Omental fat pad (tissue), 4 donors: Measurements from ENCODE around the gene SMTNL2. TPM values are rescaled to one million over a fixed set of nuclear protein-coding genes. Genes with fewer than 3 reads are reported as not detected.

Experiments used
- ATAC-seq: fragments of 150-250 bp; one replicate; pipeline ENCODE4 v1.9.1; 2016; ENCODE audit warnings: mild to moderate bottlenecking, moderate library complexity; ENCODE audit not compliant: low FRiP score
- DNase-seq: peaks from one replicate; pipeline ENCODE4 v3.0.0-alpha.2; 2019; ENCODE audit warnings: low spot score
- CTCF ChIP-seq, 3 donors: fragments of 450-650 bp; IDR thresholded peaks; one replicate each; pipeline ENCODE4 v1.5.1; 2016 to 2017; ENCODE audit warnings: antibody characterized with exemption in 3 of 3, mild to moderate bottlenecking in 3 of 3, moderate library complexity in 2 of 3
- total RNA-seq, 4 donors: library from RNA; depleted of rRNA; stranded (reverse); fragments of >200 nt; gene quantifications; one replicate each; pipeline ENCODE4 v1.1.0, GENCODE V29; 2016

SMTNL2 gene
- total RNA-seq, 4 donors from 2014 or later, result 2.8 to 14.2 (median 8.4) TPM

- TF ChIP-seq CTCF (IDR thresholded peaks at IDR 0.05), result no peak
- DNase-seq (no peak), ATAC-seq (no peak)
These were observed 13.6 kb downstream of the SMTNL2 start for GRCh38 chr17:4597975-4598374.

DNA sequence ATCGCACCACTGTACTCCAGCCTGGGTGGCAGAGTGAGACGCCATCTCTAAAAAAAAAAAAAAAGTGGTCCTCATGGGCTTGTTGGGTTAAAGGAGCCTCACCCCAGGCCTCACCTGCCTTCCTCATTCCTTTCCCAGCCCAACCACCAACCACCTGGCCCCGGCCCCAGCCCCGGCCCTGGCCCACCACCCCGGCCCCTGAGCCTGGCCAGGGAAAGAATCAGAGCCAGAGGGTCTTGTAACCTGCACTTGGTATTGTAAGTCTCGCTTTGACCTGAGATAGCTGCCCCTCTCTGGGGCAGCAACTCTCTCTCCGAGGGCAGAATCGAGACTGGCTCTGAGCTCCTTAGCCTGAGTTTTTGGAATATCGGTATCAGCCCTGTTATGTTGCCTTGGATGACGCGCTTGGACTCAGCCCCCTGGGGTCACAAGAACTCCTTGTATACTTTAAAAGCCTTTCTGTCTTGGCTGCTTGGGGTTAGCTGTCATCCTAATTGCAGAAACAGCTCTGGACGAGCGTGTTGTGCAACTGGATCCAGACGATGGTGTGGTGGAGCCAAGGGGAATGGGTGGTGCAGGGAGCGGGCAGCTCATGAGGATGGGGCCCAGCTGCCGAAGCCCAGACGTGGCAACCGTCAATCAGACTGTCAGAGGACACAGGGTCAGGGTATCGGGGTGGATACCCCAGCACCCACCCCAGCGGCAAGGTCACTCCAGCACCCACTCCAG, 14.6 kb downstream of the SMTNL2 start:
- TF ChIP-seq CTCF (IDR thresholded peaks at IDR 0.05), result no peak
- peak; percentile 75 for ATAC-seq
- no peak for DNase-seq

- DNase-seq (no peak), ATAC-seq (peak; percentile 86)
- TF ChIP-seq CTCF (IDR thresholded peaks at IDR 0.05), result no peak
These were observed 15.4 kb downstream of the SMTNL2 start for GRCh38 chr17:4599505-4600281.

GRCh38 chr17:4600563-4600962, 16.2 kb downstream of the SMTNL2 start:
- ATAC-seq, result no peak
- DNase-seq, result no peak
- no peak for TF ChIP-seq CTCF (IDR thresholded peaks at IDR 0.05)

DNA sequence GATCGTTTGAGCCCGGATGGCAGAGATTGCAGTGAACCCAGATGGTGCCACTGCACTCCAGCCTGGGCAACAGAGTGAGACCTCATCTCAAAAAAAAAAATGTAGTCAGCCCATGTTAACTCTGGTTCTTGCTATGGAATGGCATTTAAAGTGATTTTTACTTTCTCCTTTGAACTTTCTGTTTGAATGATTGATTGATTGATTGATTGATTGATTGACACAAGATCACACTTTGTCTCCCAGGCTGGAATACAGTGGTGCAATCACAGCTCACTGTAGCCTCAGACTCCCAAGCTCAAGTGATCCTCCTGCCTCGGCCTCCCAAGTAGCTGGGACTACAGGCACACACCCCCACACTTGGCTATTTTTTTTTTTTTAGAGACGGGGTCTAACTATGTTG, 17.0 kb downstream of the SMTNL2 start:
- DNase-seq, result no peak
- no peak for TF ChIP-seq CTCF (IDR thresholded peaks at IDR 0.05)
- no peak for ATAC-seq

GRCh38 chr17:4602041-4602440, 17.7 kb downstream of the SMTNL2 start:
- DNase-seq (no peak), ATAC-seq (no peak)
- TF ChIP-seq CTCF (IDR thresholded peaks at IDR 0.05), result no peak
